Choroid plexus epithelial cell (primary cell): ENCODE results near the gene GSG1L.

ENCODE experiments used
- DNase-seq: peaks from one replicate; pipeline ENCODE4 v3.0.0-alpha.2; 2010; ENCODE audit warnings: low read depth
- H3K4me3 ChIP-seq: 2 replicates; pipeline ENCODE4 v1.5.1; 2011; ENCODE audit warnings: low read depth, mild to moderate bottlenecking, control low read depth, low read length, moderate library complexity
- TF ChIP-seq, protein P1 (sequence below): conservative IDR thresholded peaks from 2 replicates; pipeline ENCODE4 v1.5.1; 2011; ENCODE audit warnings: low read depth, mild to moderate bottlenecking, control low read depth, inconsistent platforms, low read length, moderate library complexity

Gene GSG1L

GRCh38 chr16:27851586-27851985, 211.9 kb downstream of the GSG1L start:
- TF ChIP-seq, protein P1, sequence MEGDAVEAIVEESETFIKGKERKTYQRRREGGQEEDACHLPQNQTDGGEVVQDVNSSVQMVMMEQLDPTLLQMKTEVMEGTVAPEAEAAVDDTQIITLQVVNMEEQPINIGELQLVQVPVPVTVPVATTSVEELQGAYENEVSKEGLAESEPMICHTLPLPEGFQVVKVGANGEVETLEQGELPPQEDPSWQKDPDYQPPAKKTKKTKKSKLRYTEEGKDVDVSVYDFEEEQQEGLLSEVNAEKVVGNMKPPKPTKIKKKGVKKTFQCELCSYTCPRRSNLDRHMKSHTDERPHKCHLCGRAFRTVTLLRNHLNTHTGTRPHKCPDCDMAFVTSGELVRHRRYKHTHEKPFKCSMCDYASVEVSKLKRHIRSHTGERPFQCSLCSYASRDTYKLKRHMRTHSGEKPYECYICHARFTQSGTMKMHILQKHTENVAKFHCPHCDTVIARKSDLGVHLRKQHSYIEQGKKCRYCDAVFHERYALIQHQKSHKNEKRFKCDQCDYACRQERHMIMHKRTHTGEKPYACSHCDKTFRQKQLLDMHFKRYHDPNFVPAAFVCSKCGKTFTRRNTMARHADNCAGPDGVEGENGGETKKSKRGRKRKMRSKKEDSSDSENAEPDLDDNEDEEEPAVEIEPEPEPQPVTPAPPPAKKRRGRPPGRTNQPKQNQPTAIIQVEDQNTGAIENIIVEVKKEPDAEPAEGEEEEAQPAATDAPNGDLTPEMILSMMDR = no peak
- no peak overlapping the region for H3K4me3 ChIP-seq
- no peak for DNase-seq

DNA sequence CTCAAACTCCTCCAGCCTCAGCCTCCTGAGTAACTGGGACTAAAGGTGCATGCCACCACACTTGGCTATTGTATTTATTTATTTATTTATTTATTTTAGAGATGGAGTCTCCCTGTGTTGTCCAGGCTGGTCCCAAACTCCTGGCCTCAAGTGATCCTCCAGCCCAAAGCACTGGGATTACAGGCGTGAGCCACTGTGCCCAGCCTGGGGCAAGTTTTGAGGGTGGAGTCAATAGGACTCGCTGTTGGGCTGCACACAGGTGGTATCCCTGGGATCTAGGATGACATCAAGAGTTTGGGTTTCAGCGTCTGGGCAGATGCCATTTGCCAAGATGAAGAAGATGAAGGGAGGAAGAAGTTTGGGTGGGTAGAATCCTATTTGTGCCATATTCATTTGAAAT, 213.9 kb downstream of the GSG1L start:
- DNase-seq = no peak
- H3K4me3 ChIP-seq = no peak overlapping the region
- TF ChIP-seq, protein P1 = no peak

DNA sequence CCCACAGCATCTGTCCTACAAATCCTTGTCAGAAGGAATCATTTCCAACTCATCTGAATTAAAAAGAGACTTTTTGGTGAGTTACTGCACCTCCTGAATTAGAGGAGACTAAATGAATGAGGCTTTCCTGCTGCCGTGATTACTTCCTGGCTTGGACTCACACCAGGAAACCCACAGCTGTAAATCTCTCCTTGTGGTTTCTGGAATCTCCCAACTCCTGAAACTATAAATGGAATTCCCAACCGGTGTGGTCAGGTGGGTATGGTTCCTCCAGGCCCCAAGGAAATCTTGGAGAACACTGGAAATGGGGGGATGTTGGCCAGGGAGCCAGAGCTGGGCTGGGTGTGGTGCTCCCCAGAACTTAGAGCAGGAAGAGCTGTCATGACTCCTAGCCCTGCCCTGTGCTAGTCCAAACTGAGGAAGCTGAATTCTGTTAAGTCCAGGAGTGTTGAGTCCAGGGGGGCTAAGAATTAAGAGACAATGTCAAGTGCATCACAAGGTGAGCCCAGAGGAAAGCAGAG, 216.4 kb downstream of the GSG1L start:
- no peak for DNase-seq
- TF ChIP-seq, protein P1 = no peak
- no peak overlapping the region for H3K4me3 ChIP-seq

GRCh38 chr16:27844826-27845225, 218.7 kb downstream of the GSG1L start:
- no peak overlapping the region for H3K4me3 ChIP-seq
- TF ChIP-seq, protein P1 = no peak
- no peak for DNase-seq

- DNase-seq = no peak
- TF ChIP-seq, protein P1 = no peak
- H3K4me3 ChIP-seq = no peak overlapping the region
These were observed 219.7 kb downstream of the GSG1L start for GRCh38 chr16:27843800-27844199.

DNA sequence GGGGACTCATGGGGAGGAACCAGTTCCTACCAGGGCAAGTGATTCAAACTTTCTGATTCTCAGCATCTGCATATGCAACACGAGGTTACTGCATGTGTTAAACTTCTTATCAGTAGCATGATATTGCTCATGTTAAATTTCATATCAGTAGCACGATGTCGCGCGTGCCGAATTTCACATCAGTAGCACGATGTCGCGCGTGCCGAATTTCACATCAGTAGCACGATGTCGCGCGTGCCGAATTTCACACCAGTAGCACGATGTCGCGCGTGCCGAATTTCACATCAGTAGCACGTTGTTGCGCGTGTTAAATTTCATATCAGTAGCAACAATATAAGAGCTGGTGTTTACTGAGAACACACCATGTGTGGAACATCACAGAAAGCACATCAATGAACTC, 221.6 kb downstream of the GSG1L start:
- TF ChIP-seq, protein P1 = no peak
- no peak for DNase-seq
- H3K4me3 ChIP-seq = no peak overlapping the region

DNA sequence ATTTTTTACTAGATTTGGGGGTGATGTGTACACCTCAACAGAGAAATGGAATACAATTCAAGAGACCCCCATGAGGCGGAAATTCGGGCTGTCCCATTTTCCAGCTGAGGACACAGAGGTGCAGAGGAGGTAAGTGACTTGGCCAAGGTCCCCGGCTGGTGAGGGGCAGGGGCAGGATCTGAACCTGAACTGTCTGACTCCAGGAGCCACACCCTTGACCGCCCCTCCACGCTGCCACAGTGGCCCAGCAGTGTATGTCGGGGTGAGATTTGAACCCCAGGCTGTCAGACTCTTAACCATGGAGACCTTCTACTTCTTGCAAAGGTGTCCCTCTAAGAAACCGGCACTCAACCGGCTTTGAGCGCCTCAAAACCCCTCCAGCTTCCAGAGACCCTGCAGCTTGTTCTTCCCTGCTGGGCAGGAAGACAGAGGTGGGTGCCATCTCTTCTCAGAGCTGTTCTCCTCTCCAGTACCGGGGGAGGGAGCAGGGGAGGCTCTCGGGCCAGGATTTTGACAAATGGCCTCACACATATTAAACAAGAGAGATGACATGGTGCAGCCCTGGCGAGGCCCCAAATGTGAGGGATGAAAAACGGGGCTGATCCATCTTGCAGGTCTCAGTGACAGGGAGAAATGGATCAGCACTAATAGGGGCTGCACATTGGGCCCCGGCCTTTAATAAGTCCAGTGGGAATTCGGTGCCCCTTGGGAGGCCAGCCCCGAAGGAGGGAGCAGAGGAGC, 222.3 kb downstream of the GSG1L start:
- TF ChIP-seq, protein P1 = no peak
- H3K4me3 ChIP-seq = no peak overlapping the region
- no peak for DNase-seq
